Heart left ventricle (tissue), 13 donors: ENCODE data around the gene TIMM23B.
"Not testable (repeated sequence)": the region's sequence is repeated elsewhere in the genome, so short reads cannot be mapped to it uniquely, and the experiment has no call there.

Source experiments
- POLR2A ChIP-seq, 2 donors: fragments of 450-650 bp; IDR thresholded peaks; one replicate each; pipeline ENCODE4 v1.6.1; 2017; ENCODE audit warnings: antibody characterized with exemption in 2 of 2, mild to moderate bottlenecking in 2 of 2, moderate library complexity in 2 of 2
- TF ChIP-seq, protein P1 (sequence below), 12 donors: fragments of 200-600 bp; sonication (generic) in 4 of 12; IDR thresholded peaks; one replicate each; pipeline versions ENCODE4 v1.5.0 to v1.8.0; 2018 to 2022; ENCODE audit warnings: antibody characterized with exemption in 12 of 12, mild to moderate bottlenecking in 5 of 12
- donor health status: ischemic (EF 13 %, LVEDD 7.1; RV severe dilation, severe dysfunction).
- donor health status: DM: no; HTN: yes; CAD: no.
- donor health status: DM: no; HTN: no; CAD: no.
- donor health status: ischemic (EF 25% LVEDD 6.9; RV normal size, moderate dysfunction).
- donor health status: ischemic (EF 25% LVEDD 5.7; RV mildly dilated, moderate dysfunction).
- donor health status: ischemic (EF 35%, LVEDD 5.7; RV mildly dilated, moderate dysfunction).
- donor health status: nonischemic (EF 11% LVEDD 7.7; RV severe dilation, severe dysfunction).
- donor health status: DM: yes; HTN: yes; CAD: no.
- donor health status: PGD.
- donor health status: ischemic (EF 29% LVEDD 5.4; RV normal size, mild dysfunction).
- donor health status: nonischemic (EF 23%, LVEDD 6.1; RV moderate dilation, normal function).

DNA sequence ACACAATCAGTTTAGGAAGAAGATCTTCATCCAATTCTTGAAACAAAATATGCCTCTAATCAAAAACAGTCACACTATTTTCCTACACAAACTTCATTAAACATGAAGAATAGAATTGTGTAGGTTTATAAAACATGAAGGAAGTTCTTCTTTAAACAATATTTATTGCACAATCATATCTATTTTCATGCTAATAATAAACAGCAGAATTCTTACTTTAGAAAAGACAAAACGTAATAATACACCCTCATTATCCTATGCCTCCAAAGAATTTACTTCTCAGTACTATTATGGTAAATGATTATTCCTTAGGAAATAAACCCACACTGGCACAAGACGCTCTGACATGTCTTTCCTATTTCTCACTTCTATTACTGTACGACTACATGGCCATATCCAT lies 41.4 kb upstream of the TIMM23B start:
- TF ChIP-seq, protein P1, sequence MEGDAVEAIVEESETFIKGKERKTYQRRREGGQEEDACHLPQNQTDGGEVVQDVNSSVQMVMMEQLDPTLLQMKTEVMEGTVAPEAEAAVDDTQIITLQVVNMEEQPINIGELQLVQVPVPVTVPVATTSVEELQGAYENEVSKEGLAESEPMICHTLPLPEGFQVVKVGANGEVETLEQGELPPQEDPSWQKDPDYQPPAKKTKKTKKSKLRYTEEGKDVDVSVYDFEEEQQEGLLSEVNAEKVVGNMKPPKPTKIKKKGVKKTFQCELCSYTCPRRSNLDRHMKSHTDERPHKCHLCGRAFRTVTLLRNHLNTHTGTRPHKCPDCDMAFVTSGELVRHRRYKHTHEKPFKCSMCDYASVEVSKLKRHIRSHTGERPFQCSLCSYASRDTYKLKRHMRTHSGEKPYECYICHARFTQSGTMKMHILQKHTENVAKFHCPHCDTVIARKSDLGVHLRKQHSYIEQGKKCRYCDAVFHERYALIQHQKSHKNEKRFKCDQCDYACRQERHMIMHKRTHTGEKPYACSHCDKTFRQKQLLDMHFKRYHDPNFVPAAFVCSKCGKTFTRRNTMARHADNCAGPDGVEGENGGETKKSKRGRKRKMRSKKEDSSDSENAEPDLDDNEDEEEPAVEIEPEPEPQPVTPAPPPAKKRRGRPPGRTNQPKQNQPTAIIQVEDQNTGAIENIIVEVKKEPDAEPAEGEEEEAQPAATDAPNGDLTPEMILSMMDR (IDR thresholded peaks at IDR 0.05) = not testable (repeated sequence)
- not testable (repeated sequence) for TF ChIP-seq POLR2A (IDR thresholded peaks at IDR 0.05)
